ENCODE results near the gene NLRP4. TPM values are rescaled to one million over a fixed set of nuclear protein-coding genes. Genes with fewer than 3 reads are reported as not detected.

Gene NLRP4
- total and polyA plus RNA-seq, 2 experiments from 2014 or later = not detected

DNA sequence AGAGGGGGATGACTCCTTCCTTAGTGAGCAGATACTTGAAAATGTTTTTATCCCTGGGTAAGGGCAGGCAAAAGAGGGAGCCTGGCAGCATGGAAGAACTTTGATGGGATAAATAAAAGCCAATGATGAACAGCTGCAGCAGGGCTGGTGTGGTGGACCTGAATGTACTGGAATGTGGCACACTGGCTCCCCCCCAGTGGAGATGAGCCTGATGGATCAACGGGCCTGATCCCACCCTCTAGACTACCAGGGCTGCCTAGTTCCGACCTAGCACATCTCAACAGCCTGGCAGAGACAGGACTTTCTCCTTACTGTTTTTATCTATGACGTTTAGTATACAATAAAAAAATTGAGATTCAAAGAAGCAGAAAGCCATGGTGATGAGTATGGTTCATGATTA is 25.0 kb upstream of the NLRP4 start:
- Histone ChIP-seq H3K27me3 (ENCODE audit: insufficient read depth) (no peaks in the 10 kb centered on the region), H3K79me2 (replicated peaks; ENCODE audit: insufficient read depth) (no peaks in the 10 kb centered on the region), H3K4me2 (no peak overlapping the region), H3K36me3 (ENCODE audit: insufficient read depth) (no peaks in the 10 kb centered on the region; the same call in 1 of the 2 replicates), H4K20me1 (replicated peaks; ENCODE audit: insufficient read depth) (no peaks in the 10 kb centered on the region), H3K4me1 (ENCODE audit: insufficient read depth) (no peaks in the 10 kb centered on the region), H3K9me2 (ENCODE audit: insufficient read depth) (peaks cover 4% of the 10 kb centered on the region; the same call in 1 of the 2 replicates), H3F3A (replicated peaks; ENCODE audit: low read depth) (no peaks in the 10 kb centered on the region), H3K4me3 (no peak overlapping the region), H3K27ac (ENCODE audit: low read depth) (no peak overlapping the region), H2AFZ (no peak overlapping the region)
- ATAC-seq = no peak
- TF ChIP-seq ZNF331 (CRISPR knock-in tag; IDR thresholded peaks at IDR 0.05; ENCODE audit: low read depth) = no peak
- TF ChIP-seq, protein P1, sequence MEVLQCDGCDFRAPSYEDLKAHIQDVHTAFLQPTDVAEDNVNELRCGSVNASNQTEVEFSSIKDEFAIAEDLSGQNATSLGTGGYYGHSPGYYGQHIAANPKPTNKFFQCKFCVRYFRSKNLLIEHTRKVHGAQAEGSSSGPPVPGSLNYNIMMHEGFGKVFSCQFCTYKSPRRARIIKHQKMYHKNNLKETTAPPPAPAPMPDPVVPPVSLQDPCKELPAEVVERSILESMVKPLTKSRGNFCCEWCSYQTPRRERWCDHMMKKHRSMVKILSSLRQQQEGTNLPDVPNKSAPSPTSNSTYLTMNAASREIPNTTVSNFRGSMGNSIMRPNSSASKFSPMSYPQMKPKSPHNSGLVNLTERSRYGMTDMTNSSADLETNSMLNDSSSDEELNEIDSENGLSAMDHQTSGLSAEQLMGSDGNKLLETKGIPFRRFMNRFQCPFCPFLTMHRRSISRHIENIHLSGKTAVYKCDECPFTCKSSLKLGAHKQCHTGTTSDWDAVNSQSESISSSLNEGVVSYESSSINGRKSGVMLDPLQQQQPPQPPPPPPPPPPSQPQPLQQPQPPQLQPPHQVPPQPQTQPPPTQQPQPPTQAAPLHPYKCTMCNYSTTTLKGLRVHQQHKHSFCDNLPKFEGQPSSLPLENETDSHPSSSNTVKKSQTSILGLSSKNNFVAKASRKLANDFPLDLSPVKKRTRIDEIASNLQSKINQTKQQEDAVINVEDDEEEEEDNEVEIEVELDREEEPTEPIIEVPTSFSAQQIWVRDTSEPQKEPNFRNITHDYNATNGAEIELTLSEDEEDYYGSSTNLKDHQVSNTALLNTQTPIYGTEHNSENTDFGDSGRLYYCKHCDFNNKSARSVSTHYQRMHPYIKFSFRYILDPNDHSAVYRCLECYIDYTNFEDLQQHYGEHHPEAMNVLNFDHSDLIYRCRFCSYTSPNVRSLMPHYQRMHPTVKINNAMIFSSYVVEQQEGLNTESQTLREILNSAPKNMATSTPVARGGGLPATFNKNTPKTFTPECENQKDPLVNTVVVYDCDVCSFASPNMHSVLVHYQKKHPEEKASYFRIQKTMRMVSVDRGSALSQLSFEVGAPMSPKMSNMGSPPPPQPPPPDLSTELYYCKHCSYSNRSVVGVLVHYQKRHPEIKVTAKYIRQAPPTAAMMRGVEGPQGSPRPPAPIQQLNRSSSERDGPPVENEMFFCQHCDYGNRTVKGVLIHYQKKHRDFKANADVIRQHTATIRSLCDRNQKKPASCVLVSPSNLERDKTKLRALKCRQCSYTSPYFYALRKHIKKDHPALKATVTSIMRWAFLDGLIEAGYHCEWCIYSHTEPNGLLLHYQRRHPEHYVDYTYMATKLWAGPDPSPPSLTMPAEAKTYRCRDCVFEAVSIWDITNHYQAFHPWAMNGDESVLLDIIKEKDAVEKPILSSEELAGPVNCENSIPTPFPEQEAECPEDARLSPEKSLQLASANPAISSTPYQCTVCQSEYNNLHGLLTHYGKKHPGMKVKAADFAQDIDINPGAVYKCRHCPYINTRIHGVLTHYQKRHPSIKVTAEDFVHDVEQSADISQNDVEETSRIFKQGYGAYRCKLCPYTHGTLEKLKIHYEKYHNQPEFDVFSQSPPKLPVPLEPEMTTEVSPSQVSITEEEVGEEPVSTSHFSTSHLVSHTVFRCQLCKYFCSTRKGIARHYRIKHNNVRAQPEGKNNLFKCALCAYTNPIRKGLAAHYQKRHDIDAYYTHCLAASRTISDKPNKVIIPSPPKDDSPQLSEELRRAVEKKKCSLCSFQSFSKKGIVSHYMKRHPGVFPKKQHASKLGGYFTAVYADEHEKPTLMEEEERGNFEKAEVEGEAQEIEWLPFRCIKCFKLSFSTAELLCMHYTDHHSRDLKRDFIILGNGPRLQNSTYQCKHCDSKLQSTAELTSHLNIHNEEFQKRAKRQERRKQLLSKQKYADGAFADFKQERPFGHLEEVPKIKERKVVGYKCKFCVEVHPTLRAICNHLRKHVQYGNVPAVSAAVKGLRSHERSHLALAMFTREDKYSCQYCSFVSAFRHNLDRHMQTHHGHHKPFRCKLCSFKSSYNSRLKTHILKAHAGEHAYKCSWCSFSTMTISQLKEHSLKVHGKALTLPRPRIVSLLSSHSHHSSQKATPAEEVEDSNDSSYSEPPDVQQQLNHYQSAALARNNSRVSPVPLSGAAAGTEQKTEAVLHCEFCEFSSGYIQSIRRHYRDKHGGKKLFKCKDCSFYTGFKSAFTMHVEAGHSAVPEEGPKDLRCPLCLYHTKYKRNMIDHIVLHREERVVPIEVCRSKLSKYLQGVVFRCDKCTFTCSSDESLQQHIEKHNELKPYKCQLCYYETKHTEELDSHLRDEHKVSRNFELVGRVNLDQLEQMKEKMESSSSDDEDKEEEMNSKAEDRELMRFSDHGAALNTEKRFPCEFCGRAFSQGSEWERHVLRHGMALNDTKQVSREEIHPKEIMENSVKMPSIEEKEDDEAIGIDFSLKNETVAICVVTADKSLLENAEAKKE (CRISPR knock-in tag; IDR thresholded peaks at IDR 0.05) = no peak
- no peak for TF ChIP-seq STAT1 (IDR thresholded peaks at IDR 0.05; ENCODE audit: unreplicated experiment)
- TF ChIP-seq NANOG (IDR thresholded peaks at IDR 0.05; ENCODE audit: borderline replicate concordance) = no peak
- TF ChIP-seq ZNF114 (CRISPR knock-in tag; IDR thresholded peaks at IDR 0.05) = no peak
- no peak for TF ChIP-seq POLR2AphosphoS5 (IDR thresholded peaks at IDR 0.05; ENCODE audit: low read depth)
- TF ChIP-seq, protein P2, sequence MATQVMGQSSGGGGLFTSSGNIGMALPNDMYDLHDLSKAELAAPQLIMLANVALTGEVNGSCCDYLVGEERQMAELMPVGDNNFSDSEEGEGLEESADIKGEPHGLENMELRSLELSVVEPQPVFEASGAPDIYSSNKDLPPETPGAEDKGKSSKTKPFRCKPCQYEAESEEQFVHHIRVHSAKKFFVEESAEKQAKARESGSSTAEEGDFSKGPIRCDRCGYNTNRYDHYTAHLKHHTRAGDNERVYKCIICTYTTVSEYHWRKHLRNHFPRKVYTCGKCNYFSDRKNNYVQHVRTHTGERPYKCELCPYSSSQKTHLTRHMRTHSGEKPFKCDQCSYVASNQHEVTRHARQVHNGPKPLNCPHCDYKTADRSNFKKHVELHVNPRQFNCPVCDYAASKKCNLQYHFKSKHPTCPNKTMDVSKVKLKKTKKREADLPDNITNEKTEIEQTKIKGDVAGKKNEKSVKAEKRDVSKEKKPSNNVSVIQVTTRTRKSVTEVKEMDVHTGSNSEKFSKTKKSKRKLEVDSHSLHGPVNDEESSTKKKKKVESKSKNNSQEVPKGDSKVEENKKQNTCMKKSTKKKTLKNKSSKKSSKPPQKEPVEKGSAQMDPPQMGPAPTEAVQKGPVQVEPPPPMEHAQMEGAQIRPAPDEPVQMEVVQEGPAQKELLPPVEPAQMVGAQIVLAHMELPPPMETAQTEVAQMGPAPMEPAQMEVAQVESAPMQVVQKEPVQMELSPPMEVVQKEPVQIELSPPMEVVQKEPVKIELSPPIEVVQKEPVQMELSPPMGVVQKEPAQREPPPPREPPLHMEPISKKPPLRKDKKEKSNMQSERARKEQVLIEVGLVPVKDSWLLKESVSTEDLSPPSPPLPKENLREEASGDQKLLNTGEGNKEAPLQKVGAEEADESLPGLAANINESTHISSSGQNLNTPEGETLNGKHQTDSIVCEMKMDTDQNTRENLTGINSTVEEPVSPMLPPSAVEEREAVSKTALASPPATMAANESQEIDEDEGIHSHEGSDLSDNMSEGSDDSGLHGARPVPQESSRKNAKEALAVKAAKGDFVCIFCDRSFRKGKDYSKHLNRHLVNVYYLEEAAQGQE (IDR thresholded peaks at IDR 0.05; ENCODE audit: unreplicated experiment) = no peak
- no peak for TF ChIP-seq EZH2 (IDR thresholded peaks at IDR 0.05; ENCODE audit: low read depth, unreplicated experiment)
- TF ChIP-seq CREB1 (CRISPR knock-in tag; IDR thresholded peaks at IDR 0.05; ENCODE audit: low read depth) = no peak
- TF ChIP-seq EZH2phosphoT487 (IDR thresholded peaks at IDR 0.05; ENCODE audit: unreplicated experiment) = no peak
- TF ChIP-seq ETS1 (IDR thresholded peaks at IDR 0.05) = no peak
- no peak for TF ChIP-seq CTCF (conservative IDR thresholded peaks at IDR 0.05; ENCODE audit: low read depth in 2 of 2)
- no peak for TF ChIP-seq JUNB (IDR thresholded peaks at IDR 0.05; ENCODE audit: unreplicated experiment)
- Mint-ChIP-seq H3K36me3 (ENCODE audit: low read depth) (peaks cover 19% of the 10 kb centered on the region; the same call in 2 of the 3 replicates), H3K4me1 (no peaks in the 10 kb centered on the region), H3K9me3 (peaks cover 100% of the 10 kb centered on the region), H3K4me3 (no peak overlapping the region), H3K27me3 (ENCODE audit: insufficient read depth, low read depth, poor library complexity) (peaks cover 4% of the 10 kb centered on the region), H3K27ac (no peak overlapping the region)
- no peak for DNase-seq (ENCODE audit: low spot score)

All from GM23338 (cell line).